Vagina (tissue), 2 donors: ENCODE measurements around the gene MDFIC.

ENCODE experiments used
- POLR2AphosphoS5 ChIP-seq, 2 donors: sonication (generic); formaldehyde crosslinking; IDR thresholded peaks; one replicate each; pipeline ENCODE4 v1.9.0; 2017; ENCODE audit warnings: antibody characterized with exemption in 2 of 2, mild to moderate bottlenecking in 2 of 2, low read depth in 1 of 2; ENCODE audit not compliant: insufficient read depth in 1 of 2
- TF ChIP-seq, protein P1 (sequence below), 3 experiments: fragments of 450-650 bp in 2 of 3; fragments of 200-600 bp in 1 of 3; sonication (generic) in 1 of 3; IDR thresholded peaks; one replicate each; pipeline ENCODE4 v1.5.1; 2017 to 2019; ENCODE audit warnings: antibody characterized with exemption in 3 of 3, mild to moderate bottlenecking in 2 of 3, moderate library complexity in 2 of 3

DNA sequence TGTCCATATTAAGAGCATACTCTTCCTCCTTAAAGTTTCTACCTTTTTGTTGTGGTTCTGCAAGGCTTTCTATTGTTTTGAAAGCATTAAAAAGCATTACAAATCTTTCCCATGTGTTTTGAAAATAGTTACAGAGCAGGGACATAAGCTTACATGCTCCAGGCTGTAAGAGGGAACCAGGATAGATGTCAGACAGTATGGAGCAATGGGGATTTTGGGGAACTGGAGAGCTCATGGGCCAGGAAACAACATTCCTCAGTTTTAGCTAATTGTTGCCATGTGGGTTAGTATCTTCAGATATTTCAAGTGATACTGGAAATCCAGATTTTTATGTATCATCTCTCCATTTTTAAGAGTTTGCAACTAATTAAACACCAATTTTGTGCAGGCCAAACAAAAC lies 3.5 kb downstream of the MDFIC start:
- TF ChIP-seq, protein P1, sequence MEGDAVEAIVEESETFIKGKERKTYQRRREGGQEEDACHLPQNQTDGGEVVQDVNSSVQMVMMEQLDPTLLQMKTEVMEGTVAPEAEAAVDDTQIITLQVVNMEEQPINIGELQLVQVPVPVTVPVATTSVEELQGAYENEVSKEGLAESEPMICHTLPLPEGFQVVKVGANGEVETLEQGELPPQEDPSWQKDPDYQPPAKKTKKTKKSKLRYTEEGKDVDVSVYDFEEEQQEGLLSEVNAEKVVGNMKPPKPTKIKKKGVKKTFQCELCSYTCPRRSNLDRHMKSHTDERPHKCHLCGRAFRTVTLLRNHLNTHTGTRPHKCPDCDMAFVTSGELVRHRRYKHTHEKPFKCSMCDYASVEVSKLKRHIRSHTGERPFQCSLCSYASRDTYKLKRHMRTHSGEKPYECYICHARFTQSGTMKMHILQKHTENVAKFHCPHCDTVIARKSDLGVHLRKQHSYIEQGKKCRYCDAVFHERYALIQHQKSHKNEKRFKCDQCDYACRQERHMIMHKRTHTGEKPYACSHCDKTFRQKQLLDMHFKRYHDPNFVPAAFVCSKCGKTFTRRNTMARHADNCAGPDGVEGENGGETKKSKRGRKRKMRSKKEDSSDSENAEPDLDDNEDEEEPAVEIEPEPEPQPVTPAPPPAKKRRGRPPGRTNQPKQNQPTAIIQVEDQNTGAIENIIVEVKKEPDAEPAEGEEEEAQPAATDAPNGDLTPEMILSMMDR (IDR thresholded peaks at IDR 0.05), result no peak
- no peak for TF ChIP-seq POLR2AphosphoS5 (IDR thresholded peaks at IDR 0.05; ENCODE audit: insufficient read depth in 1 of 2, low read depth in 1 of 2)
